H9 (cell line): Measurements from ENCODE around the gene SKAP1. TPM values are rescaled to one million over a fixed set of nuclear protein-coding genes. Genes with fewer than 3 reads are reported as not detected.

Experiments used
- DNase-seq: peaks from one replicate; pipeline ENCODE4 v3.0.0-alpha.2; 2017
- H2AFZ ChIP-seq: one replicate; pipeline ENCODE4 v1.6.1; 2013; ENCODE audit warnings: mild to moderate bottlenecking, low read length, control low read depth, moderate library complexity
- H2AK5ac ChIP-seq: 2 replicates; pipeline ENCODE4 v1.6.1; 2013; ENCODE audit warnings: low read length, control low read depth, mixed read lengths; ENCODE audit not compliant: insufficient read length
- H2BK120ac ChIP-seq: one replicate; pipeline ENCODE4 v1.6.1; 2013; ENCODE audit warnings: low read depth, mild to moderate bottlenecking, low read length, control low read depth, inconsistent platforms; ENCODE audit not compliant: poor library complexity, severe bottlenecking
- H2BK12ac ChIP-seq: 2 replicates; pipeline ENCODE4 v1.6.1; 2013; ENCODE audit warnings: low read length, control low read depth, mixed read lengths, low read depth; ENCODE audit not compliant: insufficient read length
- H2BK15ac ChIP-seq: 2 replicates; pipeline ENCODE4 v1.6.1; 2013; ENCODE audit warnings: low read depth, low read length, control low read depth
- H2BK20ac ChIP-seq: one replicate; pipeline ENCODE4 v1.6.1; 2013; ENCODE audit warnings: low read depth, mild to moderate bottlenecking, low read length, control low read depth, inconsistent platforms; ENCODE audit not compliant: poor library complexity, severe bottlenecking
- H2BK5ac ChIP-seq: 2 replicates; pipeline ENCODE4 v1.6.1; 2013; ENCODE audit warnings: low read length, control low read depth, mixed read lengths; ENCODE audit not compliant: insufficient read length
- H3K14ac ChIP-seq: 2 replicates; pipeline ENCODE4 v1.6.1; 2013; ENCODE audit warnings: low read length, control low read depth; ENCODE audit not compliant: insufficient read depth
- H3K18ac ChIP-seq: 2 replicates; pipeline ENCODE4 v1.6.1; 2013; ENCODE audit warnings: low read depth, mild to moderate bottlenecking, mixed read lengths, low read length, control low read depth; ENCODE audit not compliant: insufficient read length
- H3K23ac ChIP-seq: 2 replicates; pipeline ENCODE4 v1.6.1; 2013; ENCODE audit warnings: low read length, control low read depth, mixed read lengths, low read depth; ENCODE audit not compliant: insufficient read length
- H3K23me2 ChIP-seq: 2 replicates; pipeline ENCODE4 v1.6.1; 2013; ENCODE audit warnings: low read depth, mild to moderate bottlenecking, mixed read lengths, low read length, control low read depth; ENCODE audit not compliant: insufficient read length, poor library complexity, severe bottlenecking
- H3K27ac ChIP-seq: 2 replicates; pipeline ENCODE4 v1.5.1; 2013; ENCODE audit warnings: low read length, control low read depth, mixed read lengths, low read depth; ENCODE audit not compliant: insufficient read length
- H3K27me3 ChIP-seq: 2 replicates; pipeline ENCODE4 v1.6.1; 2013; ENCODE audit warnings: low read length, control low read depth, inconsistent platforms; ENCODE audit not compliant: insufficient read depth
- H3K4ac ChIP-seq: 2 replicates; pipeline ENCODE4 v1.6.1; 2013; ENCODE audit warnings: low read depth, mild to moderate bottlenecking, control low read depth, inconsistent platforms, low read length, moderate library complexity
- H3K4me1 ChIP-seq: 2 replicates; pipeline ENCODE4 v1.6.1; 2013; ENCODE audit warnings: low read length, control low read depth, inconsistent platforms; ENCODE audit not compliant: insufficient read depth
- H3K4me2 ChIP-seq: 2 replicates; pipeline ENCODE4 v1.6.1; 2013; ENCODE audit warnings: low read length, control low read depth, mixed read lengths; ENCODE audit not compliant: insufficient read length, insufficient read depth
- H3K56ac ChIP-seq: 2 replicates; pipeline ENCODE4 v1.6.1; 2013; ENCODE audit warnings: low read depth, mild to moderate bottlenecking, mixed read lengths, low read length, control low read depth; ENCODE audit not compliant: insufficient read length
- H3K79me1 ChIP-seq: 2 replicates; pipeline ENCODE4 v1.6.1; 2013; ENCODE audit warnings: low read depth, mild to moderate bottlenecking, moderate library complexity, low read length, control low read depth, inconsistent platforms; ENCODE audit not compliant: insufficient read depth, poor library complexity, severe bottlenecking
- H3K79me2 ChIP-seq: 2 replicates; pipeline ENCODE4 v1.6.1; 2013; ENCODE audit warnings: low read length, control low read depth, inconsistent platforms; ENCODE audit not compliant: insufficient read depth
- H3K9ac ChIP-seq: 2 replicates; pipeline ENCODE4 v1.6.1; 2013; ENCODE audit warnings: low read length, control low read depth, mixed read lengths; ENCODE audit not compliant: insufficient read length; ENCODE audit errors: extremely low read depth
- H3K9me3 ChIP-seq: one replicate; pipeline ENCODE4 v1.6.1; 2013; ENCODE audit warnings: low read depth, low read length, inconsistent platforms; ENCODE audit not compliant: control insufficient read depth
- H3T11ph ChIP-seq: one replicate; pipeline ENCODE4 v1.6.1; 2013; ENCODE audit warnings: mild to moderate bottlenecking, low read length, control low read depth, inconsistent platforms
- H4K20me1 ChIP-seq: one replicate; pipeline ENCODE4 v1.6.1; 2013; ENCODE audit not compliant: control insufficient read depth, insufficient read length, insufficient read depth
- H4K5ac ChIP-seq: 2 replicates; pipeline ENCODE4 v1.6.1; 2013; ENCODE audit warnings: low read depth, mild to moderate bottlenecking, mixed read lengths, low read length, control low read depth; ENCODE audit not compliant: insufficient read length
- H4K8ac ChIP-seq: replicated peaks from 2 replicates; pipeline ENCODE4 v1.6.1; 2013; ENCODE audit warnings: low read length, control low read depth, mixed read lengths, low read depth; ENCODE audit not compliant: insufficient read length
- H4K91ac ChIP-seq: 2 replicates; pipeline ENCODE4 v1.6.1; 2013; ENCODE audit warnings: low read depth, mild to moderate bottlenecking, moderate library complexity, mixed read lengths, low read length, control low read depth; ENCODE audit not compliant: insufficient read length
- H3K27ac Mint-ChIP-seq, 3 experiments: 2 replicates in 2 of 3; 3 replicates in 1 of 3; pipeline ENCODE4 v1.8.0; 2020 to 2021; ENCODE audit warnings: mixed read lengths in 3 of 3, mild to moderate bottlenecking in 1 of 3, moderate library complexity in 1 of 3
- H3K27me3 Mint-ChIP-seq: 2 replicates; pipeline ENCODE4 v1.8.0; 2021; ENCODE audit warnings: low read depth, mild to moderate bottlenecking, moderate library complexity, mixed read lengths
- H3K36me3 Mint-ChIP-seq, 3 experiments: 2 replicates in 2 of 3; 3 replicates in 1 of 3; pipeline ENCODE4 v1.8.0; 2020 to 2021; ENCODE audit warnings: low read depth in 3 of 3, mixed read lengths in 3 of 3; ENCODE audit not compliant: insufficient read depth in 1 of 3
- H3K4me1 Mint-ChIP-seq, 2 experiments: 2 replicates each; pipeline ENCODE4 v1.8.0; 2020; ENCODE audit warnings: mixed read lengths in 2 of 2
- H3K4me3 Mint-ChIP-seq, 2 experiments: 2 replicates in 1 of 2; 3 replicates in 1 of 2; pipeline ENCODE4 v1.8.0; 2020 to 2021; ENCODE audit warnings: mild to moderate bottlenecking in 2 of 2, mixed read lengths in 2 of 2, moderate library complexity in 1 of 2
- H3K9me3 Mint-ChIP-seq, 2 experiments: 2 replicates in 1 of 2; 3 replicates in 1 of 2; pipeline ENCODE4 v1.8.0; 2020; ENCODE audit warnings: mild to moderate bottlenecking in 2 of 2, mixed read lengths in 2 of 2, moderate library complexity in 1 of 2
- CTCF ChIP-seq: fragments of 200-600 bp; sonication (generic); conservative IDR thresholded peaks from 3 replicates; pipeline ENCODE4 v1.8.0; 2021; ENCODE audit warnings: antibody characterized with exemption, mild to moderate bottlenecking
- total RNA-seq: library from RNA; stranded (reverse); gene quantifications from 2 replicates; pipeline ENCODE4 v1.2.1, GENCODE V29; 2021

The SKAP1 gene
- total RNA-seq, 1 experiment from 2014 or later = not detected

GRCh38 chr17:48352630-48353029, 77.4 kb downstream of the SKAP1 start:
- no peak overlapping the region for H3K4me3 Mint-ChIP-seq
- H2AFZ ChIP-seq = no peak overlapping the region
- H2BK20ac ChIP-seq = no peak overlapping the region
- H2BK12ac ChIP-seq = no peak overlapping the region
- H3K18ac ChIP-seq = no peak overlapping the region
- no peak overlapping the region for H2BK5ac ChIP-seq
- H2BK120ac ChIP-seq = no peak overlapping the region
- no peak overlapping the region for H3K4ac ChIP-seq
- no peak overlapping the region for H3K56ac ChIP-seq
- H3T11ph ChIP-seq = no peak overlapping the region
- no peak overlapping the region for H3K9ac ChIP-seq
- H4K91ac ChIP-seq = no peak overlapping the region
- no peak overlapping the region for H4K5ac ChIP-seq
- H4K8ac ChIP-seq = no peak overlapping the region
- no peaks in the 10 kb centered on the region for H3K79me1 ChIP-seq
- no peak overlapping the region for H3K23ac ChIP-seq
- H3K27ac ChIP-seq = no peak overlapping the region
- no peaks in the 10 kb centered on the region for H3K79me2 ChIP-seq
- no peak overlapping the region for H2AK5ac ChIP-seq
- no peak overlapping the region for H3K14ac ChIP-seq
- no peaks in the 10 kb centered on the region for H3K4me1 Mint-ChIP-seq
- H3K27me3 ChIP-seq = no peaks in the 10 kb centered on the region
- no peak overlapping the region for H2BK15ac ChIP-seq
- no peak overlapping the region for H3K4me2 ChIP-seq
- H3K9me3 Mint-ChIP-seq = no peaks in the 10 kb centered on the region
- H3K23me2 ChIP-seq = no peaks in the 10 kb centered on the region
- no peaks in the 10 kb centered on the region for H3K36me3 Mint-ChIP-seq
- no peak for TF ChIP-seq CTCF
- H3K27me3 Mint-ChIP-seq = peaks cover 47% of the 10 kb centered on the region
- no peak overlapping the region for H3K27ac Mint-ChIP-seq
- H3K9me3 ChIP-seq = no peaks in the 10 kb centered on the region
- no peaks in the 10 kb centered on the region for H4K20me1 ChIP-seq
- H3K4me1 ChIP-seq = no peaks in the 10 kb centered on the region
- DNase-seq = no peak
